Fibroblast of the conjunctiva (primary cell): Measurements from ENCODE around the gene HGD.
"Not testable (repeated sequence)": the region's sequence is repeated elsewhere in the genome, so short reads cannot be mapped to it uniquely, and the experiment has no call there.

Experiments
- DNase-seq: peaks from one replicate; pipeline ENCODE4 v3.0.0-alpha.2; 2010; ENCODE audit warnings: low read depth

The HGD gene

DNA sequence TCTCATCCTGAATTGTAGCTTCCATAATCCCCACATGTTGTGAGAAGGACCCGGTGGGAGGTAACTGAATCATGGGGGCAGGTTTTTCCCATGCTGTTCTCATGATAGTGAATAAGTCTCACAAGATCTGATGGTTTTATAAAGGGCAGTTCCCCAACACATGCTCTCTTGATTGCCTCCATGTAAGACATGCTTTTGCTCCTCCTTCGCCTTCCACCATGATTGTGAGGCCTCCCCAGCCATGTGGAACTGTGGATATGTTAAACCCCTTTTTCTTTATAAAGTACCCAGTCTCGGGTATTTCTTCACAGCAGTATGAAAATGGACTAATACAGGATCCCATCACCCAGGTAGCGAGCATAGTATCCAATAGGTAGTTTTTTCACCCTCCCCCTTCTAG lies 43.2 kb downstream of the HGD start:
- DNase-seq = not testable (repeated sequence)

DNA sequence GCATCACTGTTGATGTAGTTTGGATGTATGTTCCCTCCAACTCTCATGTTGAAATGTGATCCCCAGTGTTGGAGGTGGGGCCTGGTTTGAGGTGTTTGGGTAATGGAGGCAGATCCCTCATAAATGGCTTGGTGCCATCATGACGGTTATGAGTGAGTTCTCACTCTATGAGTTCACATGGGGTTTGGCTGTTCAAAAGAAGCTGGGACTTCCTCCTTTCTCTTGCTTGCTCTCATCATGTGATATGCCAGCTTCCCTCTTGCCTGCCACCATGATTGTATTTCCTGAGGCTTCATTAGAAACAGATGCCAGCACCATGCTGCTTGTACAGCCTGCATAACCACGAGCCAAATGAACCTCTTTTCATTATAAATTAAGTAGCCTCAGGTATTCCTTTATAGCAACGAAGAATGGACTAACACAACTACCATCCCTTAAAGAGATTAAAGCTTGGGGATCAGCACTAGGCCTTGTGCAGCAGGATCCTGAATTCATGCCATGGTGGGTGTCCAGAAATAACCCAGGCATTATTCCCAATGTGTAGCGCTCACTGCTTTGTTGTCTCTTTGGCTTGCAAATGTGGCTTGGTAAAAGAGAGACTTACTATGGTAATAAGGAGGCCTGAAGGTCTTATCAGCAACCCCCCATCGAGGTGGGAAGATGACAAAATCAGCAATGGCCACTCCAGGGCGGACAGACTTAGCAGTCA lies 44.0 kb downstream of the HGD start:
- no peak for DNase-seq

DNA sequence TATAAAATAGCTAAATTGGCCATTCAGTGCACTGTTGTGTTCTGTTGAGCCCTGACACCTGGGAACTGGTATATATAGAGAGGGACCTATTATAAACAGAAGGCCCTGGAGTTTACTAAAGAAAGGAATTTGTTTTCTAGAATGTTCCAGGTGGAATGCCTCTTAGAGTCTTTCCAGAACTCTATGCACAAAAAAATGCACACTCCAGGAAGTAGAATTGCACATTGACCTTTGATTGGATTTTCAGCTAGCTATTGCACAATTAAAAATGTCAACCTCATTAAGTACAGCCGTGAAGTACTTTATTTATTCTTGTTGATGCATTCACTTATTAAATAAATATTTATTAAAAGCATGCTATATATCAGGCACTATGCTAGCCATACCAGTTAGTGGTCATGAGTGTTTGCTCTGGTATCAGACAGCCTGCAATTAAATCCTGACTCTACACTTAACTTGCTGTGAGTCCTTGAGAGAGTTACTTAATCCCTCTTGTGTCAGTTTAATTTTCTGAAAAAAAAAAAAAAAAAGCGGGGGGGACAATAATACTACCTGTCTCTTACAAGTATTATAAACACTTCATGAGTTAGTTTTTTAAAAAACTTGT lies 45.1 kb downstream of the HGD start:
- no peak for DNase-seq

DNA sequence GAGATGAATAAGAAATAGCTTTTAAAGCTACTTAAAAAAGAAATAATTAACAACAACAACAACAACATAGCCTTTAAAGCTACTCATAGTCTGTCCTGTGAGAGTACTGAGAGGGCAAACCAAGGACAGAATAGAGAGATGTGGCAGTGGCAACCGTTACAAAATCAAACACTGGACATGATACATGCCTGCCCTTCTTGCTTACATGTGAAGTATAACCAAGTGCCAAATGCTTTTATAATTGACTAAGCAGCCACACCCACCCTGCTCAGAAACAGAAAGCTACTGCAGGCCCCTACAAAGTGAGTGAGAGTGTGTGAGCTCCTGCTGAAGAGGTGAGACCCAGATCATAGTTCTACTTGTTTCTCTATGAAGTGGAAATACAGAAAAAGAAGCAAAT lies 47.5 kb downstream of the HGD start:
- no peak for DNase-seq

DNA sequence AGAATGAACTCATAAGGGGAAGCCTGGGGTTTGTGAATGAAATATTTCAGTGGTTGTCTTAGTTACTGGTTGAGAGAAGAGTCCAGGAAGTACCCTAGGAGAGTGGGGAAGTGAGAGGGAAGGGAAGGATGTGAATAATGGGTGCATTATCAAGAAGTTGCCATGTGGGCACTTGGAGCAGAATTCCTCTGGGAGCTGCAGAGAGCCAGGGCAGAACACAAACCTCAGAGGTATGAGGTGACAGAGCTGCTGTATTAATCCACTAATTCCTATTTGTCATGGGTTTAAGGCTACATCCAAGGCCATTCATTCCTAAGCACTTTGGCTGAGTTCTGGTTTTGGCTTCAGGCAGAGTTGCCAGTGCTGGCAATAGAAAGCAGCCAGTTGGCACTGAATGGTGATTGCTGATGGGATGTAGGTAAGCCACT lies 56.9 kb downstream of the HGD start:
- DNase-seq = no peak

DNA sequence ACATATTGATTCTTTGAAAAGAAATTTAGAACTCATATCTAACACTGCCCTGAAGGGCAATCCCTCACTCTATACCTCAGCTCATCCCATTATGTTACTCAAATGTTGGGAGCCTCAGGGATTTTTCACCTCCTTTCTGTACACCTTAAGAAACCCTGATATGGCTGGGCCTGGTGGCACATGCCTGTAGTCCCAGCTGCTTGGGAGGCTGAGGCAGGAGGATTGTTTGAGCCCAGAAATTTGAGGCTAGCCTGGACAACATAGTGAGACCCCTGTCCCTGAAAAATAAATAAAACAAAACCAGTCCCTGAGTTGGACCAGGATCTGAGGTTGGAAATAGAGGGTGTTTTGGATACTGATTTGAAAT lies 58.3 kb downstream of the HGD start:
- no peak for DNase-seq

DNA sequence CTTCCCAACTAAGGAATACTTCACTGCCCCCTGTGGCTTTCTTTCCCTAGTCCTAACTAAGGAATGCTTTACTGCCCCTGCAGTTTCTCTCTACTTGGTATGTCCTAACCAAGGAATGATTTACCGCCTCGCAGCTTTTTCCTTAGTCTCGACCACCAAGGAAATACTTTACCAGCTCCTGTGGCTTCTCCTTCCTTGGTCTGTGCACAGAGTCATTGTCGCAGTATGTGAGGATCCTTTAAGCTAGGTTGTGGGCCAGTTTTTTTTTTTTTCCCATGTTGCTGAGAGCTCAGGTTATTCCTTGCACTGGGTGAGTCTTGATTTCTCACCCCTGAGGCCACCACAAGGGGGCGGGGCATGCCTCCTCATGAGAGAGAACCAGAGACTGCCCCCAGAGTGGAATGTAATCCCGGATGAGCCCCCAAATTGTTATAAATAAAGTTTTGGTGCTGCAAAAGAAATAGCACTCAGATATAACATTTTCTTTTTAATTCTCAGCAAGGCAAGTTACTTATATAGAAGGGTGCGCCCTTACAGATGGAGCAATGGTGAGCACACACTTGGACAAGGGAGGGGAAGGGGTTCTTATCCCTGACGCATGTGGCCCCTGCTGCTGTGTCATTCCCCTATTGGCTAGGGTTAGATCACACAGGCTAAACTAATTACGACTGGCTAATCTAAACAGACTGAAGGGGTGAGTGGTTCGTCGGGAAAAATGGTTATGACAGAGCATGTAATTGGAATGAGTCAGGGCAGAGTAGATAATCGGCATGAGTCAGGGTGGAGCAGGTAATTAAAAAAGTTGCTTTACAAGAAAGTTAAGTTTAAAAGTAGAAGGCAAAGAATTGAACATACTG lies 58.9 kb downstream of the HGD start:
- no peak for DNase-seq

DNA sequence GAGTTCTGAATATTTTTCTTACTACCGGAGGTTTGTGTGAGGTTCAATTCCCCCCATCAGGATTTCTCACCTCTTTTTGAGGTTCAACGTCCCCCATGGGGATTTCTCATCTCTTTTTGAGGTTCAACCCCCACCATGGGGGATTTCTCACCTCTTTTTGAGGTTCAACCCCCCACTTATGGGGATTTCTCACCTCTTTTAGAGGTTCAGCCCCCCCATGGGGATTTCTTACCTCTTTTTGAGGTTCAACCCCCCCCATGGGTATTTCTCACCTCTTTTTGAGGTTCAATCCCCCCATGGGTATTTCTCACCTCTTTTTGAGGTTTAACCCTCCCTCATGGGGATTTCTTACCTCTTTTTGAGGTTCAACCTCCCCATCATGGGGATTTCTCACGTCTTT lies 59.6 kb downstream of the HGD start:
- no peak for DNase-seq

DNA sequence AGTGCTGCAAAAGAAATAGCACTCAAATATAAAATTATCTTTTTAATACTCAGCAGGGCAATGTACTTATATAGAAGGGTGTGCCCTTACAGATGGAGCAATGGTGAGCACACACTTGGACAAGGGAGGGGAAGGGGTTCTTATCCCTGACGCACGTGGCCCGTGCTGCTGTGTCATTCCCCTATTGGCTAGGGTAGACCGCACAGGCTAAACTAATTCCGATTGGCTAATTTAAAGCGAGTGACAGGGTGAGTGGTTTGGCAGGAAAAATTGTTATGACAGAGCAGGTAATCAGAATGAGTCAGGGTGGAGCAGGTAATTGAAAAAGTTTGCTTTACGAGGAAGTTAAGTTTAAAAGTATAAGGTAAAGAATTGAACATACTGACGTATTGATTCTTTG lies 65.3 kb downstream of the HGD start:
- not testable (repeated sequence) for DNase-seq

DNA sequence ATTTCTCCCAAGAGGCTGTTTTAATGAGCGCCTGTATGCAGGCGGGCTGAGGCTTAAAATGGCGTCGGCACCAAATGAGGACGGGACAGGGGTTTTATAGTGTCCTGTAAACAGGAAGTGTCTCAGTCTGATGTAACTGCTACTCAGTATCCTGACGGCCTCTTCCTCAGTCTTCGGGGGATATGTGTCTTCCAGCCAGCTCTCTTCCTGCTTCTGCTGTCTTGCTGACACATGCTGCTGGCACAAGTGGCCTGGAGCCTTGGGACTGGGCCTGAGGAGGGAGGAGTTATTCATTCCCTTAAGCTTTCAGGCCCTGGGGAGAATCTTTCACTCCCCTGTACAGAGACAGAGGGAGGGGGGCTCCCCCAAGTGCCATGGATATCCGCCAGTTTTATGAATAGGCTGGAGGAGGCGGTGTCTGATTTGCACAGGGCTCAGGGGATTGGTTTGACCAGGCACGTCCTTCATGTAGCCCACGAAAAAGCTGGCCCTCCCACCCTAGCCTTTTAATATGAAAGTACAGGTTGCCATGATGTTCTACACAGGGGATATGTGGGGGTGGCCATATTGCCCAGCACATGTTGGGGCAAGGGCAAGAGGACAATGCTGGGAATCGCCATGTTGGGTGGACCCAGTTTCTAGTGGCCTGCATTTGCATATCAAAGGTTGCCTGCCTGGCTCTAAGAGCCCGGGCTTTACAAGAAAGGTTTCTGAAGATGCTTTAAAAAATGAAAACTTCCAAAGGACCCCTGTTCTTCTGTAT lies 66.0 kb downstream of the HGD start:
- peak; percentile 4 for DNase-seq

DNA sequence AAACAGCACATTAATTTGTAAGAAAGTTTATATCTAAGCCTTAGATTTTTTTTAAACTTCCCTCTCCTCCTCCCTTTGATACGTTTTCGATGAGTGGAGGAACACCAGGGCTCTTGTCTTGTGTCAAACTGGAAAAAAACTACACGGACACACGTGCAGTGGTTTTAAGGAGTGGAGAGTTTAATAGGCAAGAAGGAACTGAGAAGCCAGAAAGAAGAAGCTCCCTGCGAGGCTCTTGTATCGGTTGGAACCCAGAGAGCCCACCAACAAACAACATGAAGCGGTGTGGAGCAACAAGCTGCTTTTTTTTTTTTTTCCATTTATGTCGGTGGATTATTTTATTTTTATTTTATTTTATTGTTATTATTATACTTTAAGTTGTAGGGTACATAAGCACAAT lies 67.3 kb downstream of the HGD start:
- DNase-seq = no peak

DNA sequence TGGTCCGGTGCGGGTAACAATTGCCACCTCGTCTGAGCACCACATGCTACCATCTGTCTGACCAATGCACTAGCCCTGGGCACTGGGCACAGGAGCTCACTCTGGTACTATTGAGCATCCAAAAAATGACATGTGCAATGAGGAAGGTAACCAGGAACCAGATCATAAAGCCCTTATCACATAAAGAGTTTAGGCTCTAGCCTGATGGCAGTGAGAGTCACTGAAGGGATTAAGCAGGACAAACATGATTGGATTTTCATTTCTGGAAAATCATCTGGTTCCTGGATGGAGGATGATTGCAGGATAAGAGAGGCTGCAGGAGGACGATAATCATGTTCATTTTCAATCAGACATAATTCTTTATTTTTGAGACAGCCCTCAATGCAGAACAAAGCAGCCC lies 73.5 kb downstream of the HGD start:
- no peak for DNase-seq

DNA sequence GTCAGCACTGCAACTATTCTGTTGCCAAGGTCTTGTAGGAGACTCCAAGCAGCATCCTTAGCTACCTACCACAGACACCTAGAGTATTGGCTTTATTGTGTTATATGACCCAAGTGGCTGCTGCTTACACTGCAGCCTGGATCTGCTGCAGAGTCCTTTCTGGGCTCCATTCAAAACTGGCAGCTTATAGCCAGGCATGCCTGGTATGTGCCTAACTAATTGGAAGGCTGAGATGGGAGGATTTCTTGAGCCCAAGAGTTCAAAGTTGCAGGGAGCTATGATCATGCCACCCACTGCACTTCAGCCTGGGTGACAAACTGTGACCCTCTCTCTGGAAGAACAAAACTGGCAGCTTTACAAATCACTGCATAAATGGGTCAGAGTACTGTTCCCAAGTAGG lies 77.3 kb downstream of the HGD start:
- no peak for DNase-seq

DNA sequence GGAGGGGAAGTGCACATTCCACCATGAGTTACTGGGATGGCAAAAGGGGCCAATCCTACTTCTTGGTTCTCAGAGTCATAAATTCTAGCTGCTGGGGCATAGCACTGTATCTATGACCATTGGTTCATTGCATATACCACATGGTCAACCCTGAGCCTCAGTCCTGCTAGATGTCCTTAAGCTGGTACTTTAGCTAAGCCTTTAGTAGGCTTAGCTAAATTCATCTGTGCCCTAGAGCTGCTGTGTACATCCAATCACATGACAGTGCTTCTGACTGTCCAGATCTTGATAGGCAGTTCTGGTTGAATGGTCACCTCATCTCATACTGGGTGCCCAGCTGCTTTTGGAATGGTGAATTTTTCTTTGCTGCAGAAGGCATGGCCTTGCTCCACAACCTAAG lies 77.7 kb downstream of the HGD start:
- no peak for DNase-seq

DNA sequence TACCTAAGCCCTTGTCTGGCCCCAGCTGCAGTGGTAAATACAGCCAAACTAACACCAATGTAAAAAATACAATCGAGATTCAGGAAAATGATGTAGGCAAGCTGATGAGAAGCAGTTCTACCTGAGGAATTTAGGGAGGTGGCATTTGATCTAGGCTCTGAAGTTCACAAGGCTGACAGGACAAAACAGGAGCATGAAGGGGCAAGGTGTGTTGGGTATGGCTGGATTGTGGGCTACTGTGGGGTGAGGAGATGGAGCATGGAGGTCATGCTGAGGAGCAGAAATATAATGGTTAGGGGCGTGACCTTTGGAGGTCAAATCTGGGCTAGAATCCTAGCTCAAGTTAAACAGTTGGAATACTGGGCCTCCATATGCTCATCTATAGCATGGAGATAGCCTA lies 79.4 kb downstream of the HGD start:
- no peak for DNase-seq

DNA sequence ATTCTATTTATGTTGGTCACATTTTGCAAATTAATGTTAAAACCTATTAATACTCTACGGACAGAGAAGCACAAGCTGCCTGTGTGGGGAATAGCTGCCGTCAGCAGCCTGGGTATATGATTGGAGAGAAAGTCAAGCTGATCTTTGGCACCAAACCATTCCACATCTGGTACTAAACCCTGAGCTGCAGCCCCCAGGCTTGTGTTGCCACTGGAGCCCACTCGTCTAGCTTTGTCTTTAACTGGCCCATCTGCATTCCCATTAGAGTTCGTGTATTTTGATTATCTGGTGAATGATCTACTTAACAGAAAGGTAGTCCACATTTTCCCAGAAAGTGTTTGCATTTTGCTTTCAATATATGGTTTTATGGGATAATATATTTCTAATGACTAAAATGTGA lies 80.5 kb downstream of the HGD start:
- DNase-seq = no peak

DNA sequence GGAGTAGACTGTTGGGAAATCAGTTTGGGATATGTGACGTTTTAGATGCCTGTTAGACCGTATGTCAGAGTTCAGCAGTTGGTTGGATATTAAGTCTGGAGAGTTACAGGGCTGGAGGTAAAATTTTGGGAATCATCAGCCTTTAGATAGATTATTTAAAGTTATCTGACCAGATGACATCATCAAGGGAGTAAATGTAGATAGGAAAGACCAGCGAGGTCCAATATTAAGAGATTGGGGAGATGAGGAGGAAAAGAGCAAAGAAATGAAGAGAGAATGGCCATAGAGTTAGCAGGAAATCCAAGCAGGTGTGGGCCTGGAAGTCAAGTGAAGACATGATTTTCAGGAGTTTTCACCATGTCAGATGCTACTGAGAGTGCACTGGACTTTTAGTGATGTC lies 82.8 kb downstream of the HGD start:
- DNase-seq = no peak

DNA sequence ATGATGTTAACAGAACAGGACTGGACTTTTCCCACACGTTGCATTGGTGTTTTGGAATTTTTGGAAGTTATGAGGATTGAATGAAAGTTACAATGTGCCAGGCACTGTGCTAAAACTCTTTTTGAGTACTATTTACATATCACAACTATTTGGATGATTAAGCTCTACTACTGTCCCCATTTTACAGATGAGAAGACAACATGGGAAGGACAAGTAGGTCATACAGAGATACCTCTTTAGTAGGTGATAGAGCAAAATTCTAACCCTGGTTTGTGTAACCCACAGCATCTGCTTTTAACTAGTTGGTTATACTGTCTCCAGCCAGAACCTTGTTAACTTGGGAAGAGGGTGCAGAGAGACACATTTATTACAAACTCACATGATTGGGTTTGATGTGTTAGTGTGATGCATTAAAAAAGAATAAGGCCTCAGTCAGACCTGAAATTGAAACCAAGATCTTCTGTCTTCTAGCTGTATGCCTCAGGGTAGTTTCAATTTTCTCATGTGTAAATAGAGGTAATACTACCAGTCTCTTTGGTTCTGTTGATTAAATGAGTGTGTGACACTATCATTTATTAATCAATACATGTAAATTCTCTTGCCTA lies 84.5 kb downstream of the HGD start:
- no peak for DNase-seq

DNA sequence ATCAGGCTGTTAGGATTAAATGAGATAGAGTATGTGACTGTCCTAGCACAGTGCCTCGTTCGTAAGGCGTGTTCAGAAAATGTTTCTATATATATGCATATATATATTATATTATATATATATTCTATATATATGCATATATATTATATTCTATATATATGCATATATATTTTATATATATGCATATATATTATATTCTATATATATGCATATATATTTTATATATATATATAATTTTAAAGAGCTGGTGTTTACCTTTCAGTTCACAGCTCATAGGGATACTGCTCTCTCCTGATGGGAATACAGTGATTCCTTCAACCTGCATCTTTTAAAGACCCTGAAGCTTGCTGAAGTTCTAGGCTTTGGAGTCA lies 85.2 kb downstream of the HGD start:
- no peak for DNase-seq

DNA sequence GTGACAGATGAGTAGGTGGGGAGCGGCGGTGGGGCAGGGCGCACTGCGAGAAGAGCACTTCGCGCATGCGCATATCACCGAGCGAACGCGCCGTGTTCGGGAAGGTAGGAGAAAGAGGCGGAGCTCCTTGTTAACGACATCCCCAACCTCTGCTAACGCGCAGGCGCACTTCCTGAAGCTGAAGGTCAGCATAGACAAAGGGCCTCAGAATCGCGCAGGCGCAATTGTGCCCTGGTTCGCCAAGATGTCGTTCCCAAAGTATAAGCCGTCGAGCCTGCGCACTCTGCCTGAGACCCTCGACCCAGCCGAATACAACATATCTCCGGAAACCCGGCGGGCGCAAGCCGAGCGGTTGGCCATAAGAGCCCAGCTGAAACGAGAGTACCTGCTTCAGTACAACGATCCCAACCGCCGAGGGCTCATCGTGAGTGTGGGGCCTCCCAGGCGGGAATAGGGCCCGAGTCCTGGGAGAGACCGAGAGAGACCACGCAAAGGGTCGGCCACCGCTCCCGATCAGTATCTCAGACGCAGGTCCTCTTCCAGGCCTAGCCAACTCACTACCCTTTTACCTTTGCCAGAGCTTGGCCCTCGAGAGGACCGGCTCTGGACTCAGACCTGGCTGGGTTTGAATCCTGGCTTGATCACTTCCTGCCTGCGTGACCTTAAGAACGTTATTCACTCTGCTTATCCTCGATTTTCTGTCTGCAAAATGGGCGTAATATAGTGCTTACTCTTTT lies 85.8 kb downstream of the HGD start, which contains the start of gene NDUFB4:
Gene NDUFB4 (plus strand): TSS at position 221 of the 737 bp plus-strand sequence. CDS start 24 bp downstream, at position 245.
- DNase-seq = peak; percentile 99

DNA sequence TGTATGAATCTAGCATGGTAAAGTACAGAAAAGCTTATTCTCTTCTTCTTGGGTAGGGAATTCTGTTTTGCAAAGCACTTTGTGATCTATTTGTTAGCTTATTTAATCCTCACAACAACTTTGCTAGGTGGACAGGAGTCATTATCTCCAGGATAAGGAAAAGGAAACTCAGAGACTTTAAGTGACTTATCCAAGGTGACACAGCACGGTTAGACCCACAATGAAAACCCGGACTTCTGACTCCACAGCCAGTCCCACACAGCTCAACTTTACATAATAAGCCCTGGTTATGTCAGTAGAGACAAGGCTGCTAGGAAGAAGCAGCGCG lies 86.3 kb downstream of the HGD start:
- no peak for DNase-seq
